NAMALWA (cell line): Measurements from ENCODE around the gene BTN2A1.
"Not testable (repeated sequence)": the region's sequence is repeated elsewhere in the genome, so short reads cannot be mapped to it uniquely, and the experiment has no call there.

Source experiments
- DNase-seq: peaks from one replicate; pipeline ENCODE4 v3.0.0-alpha.2; 2015; ENCODE audit warnings: low spot score

The BTN2A1 gene

GRCh38 chr6:26457806-26458688, at the start of gene BTN2A1:
BTN2A1 (plus strand) TSS chr6:26457955; CDS start chr6:26458637, 682 bp downstream.
- peak; percentile 95 for DNase-seq

- DNase-seq = no peak
Observed at GRCh38 chr6:26408828-26409730, 48.7 kb upstream of the BTN2A1 start.

DNA sequence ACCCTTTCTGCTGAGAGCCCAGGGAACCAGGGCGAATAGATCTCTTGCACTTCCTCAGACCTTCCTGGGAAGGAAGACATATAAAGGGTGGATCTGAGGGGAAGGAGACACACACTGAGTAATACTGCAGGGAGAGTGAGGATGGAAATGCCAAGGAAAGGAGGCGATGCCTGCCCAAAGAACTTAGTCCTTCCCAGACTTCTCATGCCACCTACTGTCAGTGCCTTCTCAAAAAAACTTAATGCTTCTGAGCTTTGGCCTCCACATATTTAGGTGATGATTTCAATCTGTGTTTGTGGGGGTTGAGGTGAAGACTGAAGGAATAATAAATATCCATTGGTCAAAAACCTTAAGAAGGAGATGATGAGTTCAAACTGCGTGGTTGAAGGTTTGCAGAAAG, 46.0 kb upstream of the BTN2A1 start:
- no peak for DNase-seq

- DNase-seq = no peak
Observed at GRCh38 chr6:26412228-26412627, 45.5 kb upstream of the BTN2A1 start.

- no peak for DNase-seq
Observed at GRCh38 chr6:26412954-26413353, 44.8 kb upstream of the BTN2A1 start.

- DNase-seq = peak; percentile 11
Observed at GRCh38 chr6:26414281-26414680, 43.5 kb upstream of the BTN2A1 start.

DNA sequence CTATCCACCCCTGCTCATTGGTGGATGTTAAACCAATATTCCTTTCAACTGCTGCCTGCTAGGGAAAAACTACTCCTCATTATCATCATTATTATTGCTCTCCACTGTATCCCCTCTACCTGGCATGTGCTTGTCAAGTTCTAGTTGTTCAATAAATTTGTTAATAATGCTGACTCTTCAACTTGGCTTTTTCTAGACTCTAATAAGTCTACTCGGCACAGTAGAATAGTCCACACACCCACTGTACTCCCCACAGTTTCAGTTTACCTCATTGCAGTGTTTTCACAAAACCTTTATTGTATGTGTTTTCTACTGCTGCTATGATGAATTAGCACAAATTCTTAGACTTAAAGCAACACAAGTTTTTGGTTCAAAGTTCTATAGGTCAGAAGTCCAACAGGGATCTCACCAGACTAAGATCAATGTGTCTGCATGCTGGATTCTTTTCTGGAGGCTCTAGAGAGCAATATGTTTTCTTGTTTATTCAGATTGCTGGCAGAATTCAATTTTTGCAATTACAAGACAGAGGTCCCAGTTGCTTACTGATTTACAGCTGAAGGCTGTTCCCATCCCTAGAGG, 42.6 kb upstream of the BTN2A1 start:
- no peak for DNase-seq

GRCh38 chr6:26415791-26416190, 42.0 kb upstream of the BTN2A1 start:
- no peak for DNase-seq

DNA sequence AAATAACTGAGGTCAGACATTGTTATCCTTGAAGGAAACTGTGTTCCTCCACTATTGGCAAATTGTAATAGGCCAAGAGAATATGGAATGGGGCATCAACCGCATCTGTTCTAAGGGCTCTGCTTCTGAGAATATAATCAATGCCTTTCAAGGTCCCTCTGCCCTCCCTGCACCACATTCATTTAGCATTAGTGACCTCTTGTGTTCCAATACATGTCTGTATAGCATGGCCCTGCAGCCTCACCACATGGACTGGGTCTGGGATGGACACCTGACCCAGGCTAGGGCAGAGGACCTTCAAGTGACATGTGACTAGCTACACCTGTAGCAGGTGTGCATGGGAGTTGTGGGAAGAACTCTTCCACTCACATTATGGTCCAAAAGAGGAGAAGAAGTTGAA, 41.5 kb upstream of the BTN2A1 start:
- DNase-seq = no peak

DNA sequence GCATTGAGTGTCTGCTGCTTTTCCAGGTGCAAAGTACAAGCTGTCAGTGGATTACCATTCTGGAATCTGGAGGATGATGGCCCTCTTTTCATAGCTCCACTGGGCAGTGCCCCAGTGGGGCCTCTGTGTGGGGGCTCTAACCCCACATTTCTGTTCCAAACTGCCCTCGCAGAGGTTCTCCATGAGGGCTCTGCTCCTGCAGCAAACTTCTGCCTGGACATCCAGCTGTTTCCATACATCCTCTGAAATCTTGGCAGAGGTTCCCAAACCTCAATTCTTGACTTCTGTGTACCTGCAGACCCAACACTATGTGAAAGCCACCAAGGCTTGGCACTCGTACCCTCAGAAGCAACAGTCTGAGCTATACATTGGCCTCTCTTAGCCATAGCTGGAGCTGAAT, 39.7 kb upstream of the BTN2A1 start:
- not testable (repeated sequence) for DNase-seq

DNA sequence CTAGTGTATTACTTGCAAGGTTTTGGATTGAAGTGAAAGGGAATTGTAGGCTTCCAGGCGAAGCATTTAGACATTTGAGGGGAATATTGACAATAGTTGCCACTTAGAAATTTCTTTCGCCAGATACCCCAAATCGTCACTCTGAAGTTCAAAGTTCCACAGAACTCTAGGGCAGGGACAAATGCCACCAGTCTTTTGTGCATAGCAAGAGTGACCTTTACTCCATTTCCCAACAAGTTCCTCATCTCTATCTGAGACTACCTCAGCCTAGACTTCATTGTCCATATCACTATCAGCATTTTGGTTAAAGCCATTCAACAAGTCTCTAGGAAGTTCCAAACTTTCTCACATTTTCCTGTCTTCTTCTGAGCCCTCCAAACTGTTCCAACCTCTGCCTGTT, 39.0 kb upstream of the BTN2A1 start:
- not testable (repeated sequence) for DNase-seq

DNA sequence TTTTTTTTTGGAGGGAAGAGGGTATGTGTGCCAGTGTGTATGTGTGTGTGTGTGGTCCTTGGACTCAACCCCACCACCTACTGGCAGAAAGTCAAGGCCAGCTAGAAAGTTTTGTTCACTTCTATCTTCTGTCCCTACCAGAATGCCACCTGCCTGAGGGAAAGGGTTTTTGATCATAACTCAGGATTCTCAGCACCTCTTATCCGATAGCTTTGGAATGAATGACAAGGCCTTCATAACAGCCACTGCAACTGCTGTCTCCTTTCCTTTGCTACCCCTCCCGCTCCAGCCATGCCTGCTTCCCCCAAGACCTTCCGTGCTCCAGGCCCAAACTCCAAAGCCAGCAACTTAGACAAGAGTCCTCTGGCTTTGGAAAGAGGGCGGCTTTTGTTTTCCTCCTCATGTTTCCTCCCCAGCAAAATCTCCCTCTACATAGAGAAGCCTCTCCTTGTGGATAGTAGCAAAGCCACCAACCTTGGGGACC, 37.0 kb upstream of the BTN2A1 start:
- peak; percentile 62 for DNase-seq

- DNase-seq = peak; percentile 83
Observed at GRCh38 chr6:26421259-26422144, 36.3 kb upstream of the BTN2A1 start.

GRCh38 chr6:26422329-26422728, 35.4 kb upstream of the BTN2A1 start:
- DNase-seq = no peak

DNA sequence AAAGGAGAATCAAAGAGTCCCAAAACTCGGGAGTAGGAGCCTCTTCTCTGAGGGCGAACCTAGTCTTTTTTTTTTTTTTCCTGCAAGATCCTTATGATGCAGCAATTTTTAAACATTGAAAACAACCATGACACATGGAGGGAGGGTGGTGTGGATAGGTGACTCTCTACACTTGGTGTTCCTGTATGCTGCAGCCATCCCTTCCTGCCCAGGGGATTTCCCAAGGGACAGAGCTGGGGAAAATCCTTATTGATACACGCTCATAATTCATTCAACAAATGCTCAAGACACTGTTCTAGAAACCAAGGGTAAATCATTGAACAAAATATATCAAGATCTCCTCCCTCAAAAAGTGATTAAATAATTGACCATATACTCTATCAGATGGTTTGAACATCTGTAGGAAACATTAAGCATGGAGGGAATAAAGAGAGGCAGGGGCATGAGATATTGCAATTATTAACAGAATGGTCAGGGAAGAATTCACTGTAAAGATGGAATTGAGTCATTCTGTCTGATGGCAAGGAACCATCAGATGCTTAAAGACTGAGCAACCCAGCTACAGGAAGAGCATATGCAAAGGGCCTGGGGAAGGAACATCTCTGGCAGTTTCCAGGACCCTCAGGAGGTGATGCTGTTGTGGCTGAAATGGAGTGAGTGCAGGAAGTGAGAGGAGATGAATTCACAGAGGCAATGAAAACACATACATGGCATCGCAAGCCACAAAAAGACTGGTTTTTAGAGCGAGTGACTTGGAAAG, 30.9 kb upstream of the BTN2A1 start:
- no peak for DNase-seq

GRCh38 chr6:26427451-26427809, 30.3 kb upstream of the BTN2A1 start:
- no peak for DNase-seq

DNA sequence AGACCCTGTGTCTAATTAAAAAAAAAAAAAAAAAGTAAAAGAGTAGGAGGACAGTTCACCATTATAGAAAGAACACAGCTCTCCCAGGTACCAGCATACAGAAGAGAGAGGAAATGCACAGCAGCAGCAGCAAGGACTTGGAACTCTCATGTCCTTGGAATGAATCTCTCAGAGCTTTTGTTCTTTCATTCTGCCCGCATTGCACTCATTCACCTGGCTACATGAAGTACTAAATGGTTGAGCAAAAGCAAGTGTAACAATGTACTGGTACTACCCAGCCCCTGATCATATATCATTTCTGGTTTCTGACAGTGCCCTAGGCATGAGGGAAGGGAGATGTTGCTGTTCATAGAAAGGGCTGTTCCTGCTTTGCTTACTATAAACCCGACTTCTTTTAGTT, 29.5 kb upstream of the BTN2A1 start:
- DNase-seq = no peak

GRCh38 chr6:26430787-26431186, 27.0 kb upstream of the BTN2A1 start:
- no peak for DNase-seq

DNA sequence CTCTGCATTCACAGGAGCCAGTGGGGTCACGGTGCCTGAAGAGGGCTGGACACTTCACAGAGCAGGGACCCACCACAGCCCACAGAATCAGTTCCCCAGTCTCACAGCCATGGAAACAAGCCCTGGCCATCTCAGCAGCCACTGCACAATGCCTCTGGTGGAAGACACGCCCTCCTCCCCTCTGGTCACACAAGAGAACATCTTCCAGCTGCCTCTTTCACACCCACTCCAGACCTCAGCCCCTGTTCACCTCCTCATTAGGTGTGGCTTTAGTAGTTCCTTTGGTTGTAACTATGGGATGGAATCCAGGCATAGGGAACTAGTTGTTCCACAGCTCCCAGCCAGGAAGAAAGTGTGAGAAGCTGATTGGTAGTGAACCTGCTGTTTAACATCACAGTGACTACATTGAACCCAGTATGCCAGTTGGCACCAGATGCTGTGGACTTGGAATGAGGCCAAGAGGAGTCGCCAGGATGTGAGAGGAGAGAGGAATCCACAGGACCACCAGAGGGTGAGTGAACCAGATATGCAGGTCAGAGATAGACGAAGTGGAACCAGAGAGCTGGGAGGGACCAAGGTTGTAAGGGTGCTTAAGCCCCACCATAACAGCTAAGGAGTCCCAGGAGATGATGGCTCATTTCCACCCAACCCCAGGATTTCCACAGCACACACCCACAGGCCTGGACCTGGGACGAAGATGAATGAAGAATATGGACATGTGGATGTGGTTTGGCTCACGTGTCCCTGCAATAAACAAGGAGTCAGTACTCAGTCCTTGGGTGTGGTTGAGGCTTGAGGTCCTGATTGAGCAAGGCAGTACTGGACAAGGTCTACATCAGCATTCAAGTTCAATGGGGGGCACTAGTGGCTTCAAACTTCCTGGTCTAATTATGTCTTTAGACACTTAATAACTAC, 26.2 kb upstream of the BTN2A1 start:
- no peak for DNase-seq
